NCI-H2107 treated with DMSO at 0.1 percent for 48 hours (cell line): Measurements from ENCODE around the gene LYPD6B.

Experiments
- DNase-seq: peaks from one replicate; lab custom pipeline; 2025; ENCODE audit not compliant: unreplicated experiment; lab: John Stamatoyannopoulos, UW

LYPD6B gene

DNA sequence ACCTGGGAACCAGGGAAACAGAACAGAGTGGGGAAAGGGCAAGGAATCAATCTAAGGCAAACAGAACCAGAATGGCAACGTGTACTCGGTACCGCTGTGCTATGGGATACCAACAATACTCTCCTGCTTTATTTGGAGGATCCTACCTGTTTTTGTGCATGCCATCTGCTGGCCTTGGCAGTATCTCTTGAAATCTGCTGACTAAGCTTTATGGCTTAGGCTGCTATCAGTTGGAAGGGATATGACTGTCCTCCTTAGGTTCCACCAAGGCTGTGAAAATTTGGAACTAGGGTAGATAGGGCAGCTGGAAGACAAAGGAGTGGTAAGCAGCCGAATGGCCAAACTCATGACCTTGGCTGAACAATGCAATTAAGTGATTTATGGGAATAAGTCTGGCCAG lies 220.6 kb downstream of the LYPD6B start:
- no peak for DNase-seq

DNA sequence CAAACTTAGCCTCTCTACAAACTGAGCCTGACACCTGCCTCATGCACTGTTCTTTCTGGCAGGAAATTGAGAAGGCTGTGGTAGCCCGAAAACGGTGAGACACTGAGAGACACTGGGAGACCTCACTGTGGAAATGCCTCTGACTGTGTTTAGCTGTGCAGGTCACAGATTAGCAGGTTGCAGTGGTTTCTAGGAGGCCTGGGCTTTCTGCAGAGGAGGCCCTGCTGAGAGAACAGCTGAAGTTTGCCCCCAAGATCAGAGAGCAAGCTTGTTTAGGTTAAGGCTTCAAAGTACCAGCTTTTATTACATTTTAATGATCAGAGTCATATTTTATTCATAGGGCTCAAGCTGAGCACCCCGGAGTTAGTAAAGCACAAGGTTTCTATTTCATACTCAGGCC lies 223.2 kb downstream of the LYPD6B start:
- DNase-seq, result no peak
